ENCODE measurements around the gene SORD. TPM values are rescaled to one million over a fixed set of nuclear protein-coding genes. Genes with fewer than 3 reads are reported as not detected.
"Not testable (repeated sequence)": the region's sequence is repeated elsewhere in the genome, so short reads cannot be mapped to it uniquely, and the experiment has no call there.

SORD gene
- polyA plus RNA-seq, 12 donors: 5.3 to 20.1 (median 6.5) TPM; not detected in 1

DNA sequence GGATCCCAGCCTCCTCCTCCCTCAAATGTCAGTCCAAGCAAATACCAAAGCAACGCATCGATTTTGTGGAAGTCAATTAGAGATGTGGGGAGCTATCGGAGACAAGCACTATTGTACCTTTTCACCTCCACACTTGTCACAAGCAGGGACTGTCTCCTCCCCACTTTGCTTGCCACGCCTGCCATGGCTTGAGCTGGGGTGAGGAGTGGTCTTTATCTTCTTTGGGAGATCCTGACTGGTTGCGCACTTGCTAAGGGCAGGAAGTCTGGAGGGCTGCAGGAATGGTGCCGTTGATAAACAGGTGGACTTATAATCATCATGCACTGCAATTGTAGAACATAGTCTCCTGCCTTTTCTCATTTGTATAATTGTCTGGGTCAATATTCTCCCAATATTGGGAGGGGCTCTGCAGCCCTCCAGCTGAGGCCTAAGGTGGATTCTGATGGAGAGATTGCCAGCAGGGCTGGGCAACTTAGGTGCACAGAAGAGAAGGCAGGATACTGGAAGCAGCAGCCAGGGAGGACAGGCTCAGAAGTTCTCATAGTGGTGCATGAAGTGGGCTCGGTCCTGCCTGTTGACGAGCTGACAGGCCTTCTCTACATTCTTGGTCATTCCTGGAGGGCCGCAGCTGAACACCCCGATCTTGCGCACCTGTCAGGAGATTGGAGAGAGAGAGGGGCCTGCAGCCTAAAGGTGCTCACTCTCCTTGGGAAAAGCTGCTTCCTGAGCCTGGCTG is 70.8 kb downstream of the SORD start:
- DNase-seq: no peak

DNA sequence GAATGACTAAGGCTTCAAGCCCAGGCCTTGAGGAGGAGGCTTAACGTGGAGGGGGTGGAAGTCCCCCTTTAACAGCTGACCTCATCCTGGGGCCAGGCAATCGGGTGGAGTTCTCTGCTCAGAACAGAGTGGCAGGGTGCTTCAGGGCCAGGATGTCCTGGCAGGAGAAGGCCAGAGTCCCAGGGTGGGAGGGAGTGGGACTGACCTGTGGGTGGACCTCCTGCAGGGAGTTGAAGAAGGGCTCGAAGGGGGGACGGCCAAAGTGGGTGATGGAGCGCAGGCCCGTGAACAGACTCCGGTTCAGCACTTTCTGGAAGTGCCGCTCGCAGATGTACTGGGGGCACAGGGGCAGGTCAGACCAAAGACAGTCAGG is 71.3 kb downstream of the SORD start:
- DNase-seq: no peak

DNA sequence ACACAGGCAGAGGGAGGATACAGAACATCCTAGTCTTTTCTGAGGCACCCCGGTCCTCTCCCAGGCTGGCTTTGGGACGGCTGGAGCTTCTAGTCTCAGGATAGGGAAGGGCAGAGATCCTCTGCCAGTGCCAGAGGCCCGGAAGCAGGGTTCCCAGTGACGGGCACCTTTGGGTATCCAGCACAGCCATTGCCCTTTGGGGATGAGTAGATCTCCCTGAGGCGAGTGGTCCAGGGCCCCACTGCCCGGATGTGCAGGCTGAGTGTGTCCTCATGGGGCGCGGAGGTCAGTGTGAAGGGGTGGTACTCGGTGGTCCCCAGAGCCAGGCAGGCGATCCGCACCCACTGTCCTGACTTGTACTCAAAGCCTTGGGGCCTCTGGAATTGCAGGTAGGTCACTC is 72.7 kb downstream of the SORD start:
- no peak for DNase-seq

DNA sequence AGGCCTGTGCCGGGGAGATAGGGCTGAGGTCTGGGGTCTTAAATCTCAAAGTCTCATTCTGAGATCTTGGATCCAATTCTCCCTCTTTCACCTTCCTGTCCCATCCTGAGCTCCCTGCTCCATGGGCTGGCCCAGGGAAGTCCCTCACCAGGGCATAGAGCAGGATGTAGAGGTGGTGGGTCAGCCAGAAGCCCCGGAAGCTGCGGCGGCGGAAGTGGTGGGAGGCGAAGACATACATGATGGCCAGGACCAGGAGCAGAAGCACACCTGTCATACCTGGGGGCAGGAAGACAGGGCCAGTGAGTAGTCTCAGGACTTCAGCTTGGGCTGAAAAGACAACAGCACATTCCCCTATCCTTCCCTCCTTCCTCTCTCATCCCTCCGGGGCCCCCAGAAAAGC is 74.5 kb downstream of the SORD start:
- no peak for DNase-seq

DNA sequence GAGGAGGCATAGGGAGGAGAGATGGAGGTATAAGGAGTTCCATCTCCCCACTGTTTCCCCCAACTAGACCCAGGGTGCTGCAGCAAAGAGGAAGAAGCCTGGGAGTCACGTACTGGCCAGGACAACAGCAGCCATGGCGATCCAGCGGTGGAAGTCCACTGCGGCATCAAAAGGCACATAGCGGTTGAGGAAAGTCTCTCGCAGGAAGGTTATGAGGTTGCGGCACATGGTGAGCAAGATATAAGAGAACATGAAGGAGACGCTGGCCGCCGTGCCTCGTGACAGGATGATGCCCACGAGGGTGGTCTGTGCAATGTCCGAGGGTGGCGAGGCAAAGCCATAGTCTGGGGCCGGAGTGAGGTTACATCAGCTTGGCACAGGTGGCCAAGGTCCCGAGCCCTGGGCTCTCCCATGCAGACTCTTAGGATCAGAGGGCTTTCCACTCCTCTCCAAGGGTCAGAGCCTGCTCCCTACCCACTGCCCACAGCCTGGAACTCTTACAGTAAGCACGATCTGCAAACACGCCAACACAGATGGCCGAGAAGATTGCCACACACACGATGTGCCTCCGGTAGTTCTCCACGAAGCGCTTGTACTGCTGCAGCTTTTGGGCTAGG is 76.7 kb downstream of the SORD start:
- DNase-seq: no peak

DNA sequence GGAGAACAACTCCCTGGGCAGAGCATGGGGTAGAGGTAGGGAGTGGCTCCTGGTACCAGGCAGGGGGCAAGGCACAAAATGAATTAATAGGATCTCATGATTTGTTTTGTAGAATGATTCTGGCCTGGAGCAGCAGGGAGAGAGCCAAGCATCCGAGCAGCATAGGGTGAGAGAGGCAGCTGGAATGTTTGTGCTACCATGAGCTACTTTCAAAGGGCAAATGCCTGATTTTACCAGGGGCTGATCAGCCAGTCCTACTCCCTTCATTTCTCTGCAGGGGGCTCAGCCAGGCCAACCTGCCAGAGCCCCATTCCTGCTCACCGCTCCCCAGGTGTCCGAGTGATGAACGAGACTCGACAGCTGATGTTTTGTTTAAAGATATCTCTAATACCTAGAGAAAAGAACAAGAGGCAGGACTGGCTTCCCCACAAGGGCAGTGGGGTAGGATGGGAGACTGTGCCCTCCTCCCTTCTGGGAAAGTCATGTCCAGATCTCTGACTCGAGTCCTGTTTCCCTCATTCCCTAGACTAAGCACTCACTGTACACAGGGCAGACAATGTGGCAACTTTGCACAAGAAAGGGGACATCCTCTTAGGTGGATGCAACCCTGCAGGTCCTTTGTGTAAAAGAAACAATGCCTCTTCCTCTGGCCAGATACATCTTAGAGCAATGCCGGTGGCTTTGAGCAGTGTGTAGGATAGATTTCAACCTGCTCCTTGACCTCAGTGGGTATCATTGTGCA is 78.1 kb downstream of the SORD start:
- DNase-seq: no peak

DNA sequence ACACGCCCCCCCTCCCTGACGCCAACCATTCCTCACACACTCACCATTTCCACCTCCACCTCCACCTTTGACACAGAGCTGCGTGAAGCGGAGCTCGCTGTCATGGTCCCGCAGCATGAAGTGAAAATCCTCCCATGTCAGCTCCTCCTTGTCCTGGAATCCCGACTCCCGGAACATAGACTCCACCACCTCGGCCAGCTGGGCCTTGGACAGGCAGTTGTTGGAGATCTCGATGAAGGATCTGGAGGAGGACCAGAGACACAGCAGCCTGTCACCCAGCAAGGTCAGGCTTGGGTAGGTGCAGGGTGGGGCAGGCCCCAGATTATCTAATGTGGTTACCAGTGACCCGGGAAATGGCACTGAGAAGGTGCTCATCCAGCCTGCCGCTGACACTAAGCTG is 78.8 kb downstream of the SORD start:
- no peak for DNase-seq

DNA sequence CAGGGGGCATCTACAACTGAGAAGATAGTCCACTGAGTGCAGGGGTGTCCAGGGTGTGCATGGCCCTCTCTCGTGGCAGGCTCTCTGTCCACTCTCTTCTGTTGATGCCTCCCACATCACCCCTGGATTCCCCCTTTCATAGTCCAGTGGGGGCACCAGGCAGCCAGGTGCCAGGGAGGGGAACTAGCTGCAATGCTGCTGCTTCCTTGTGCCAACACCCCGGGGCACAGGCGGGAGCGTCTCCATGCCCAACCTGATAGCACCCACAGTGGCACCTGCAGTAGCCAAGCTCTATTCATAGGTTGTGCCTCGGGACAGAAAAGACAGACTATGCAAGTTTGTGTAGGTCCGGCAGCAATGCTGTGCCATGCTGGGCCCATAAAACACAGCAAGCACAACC is 79.2 kb downstream of the SORD start:
- no peak for DNase-seq

DNA sequence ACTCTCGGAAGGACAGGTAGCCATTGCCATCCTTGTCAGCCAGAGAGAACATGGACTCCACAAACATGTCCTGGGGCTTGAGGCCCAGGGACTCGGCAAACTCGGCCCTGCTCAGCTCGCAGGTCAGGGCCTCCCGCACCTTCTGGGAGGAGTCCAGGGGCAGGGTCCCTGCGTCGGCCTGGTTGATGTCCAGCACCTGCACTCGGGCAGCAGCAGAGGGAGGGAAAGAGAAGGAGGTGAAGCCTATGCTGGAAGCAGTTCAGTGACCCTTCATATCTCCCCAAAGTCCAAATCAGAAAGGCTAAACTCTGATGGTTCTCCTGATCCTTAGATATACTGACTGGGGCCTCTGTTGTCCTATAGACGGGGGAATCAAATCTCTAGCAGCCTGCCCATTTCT is 81.2 kb downstream of the SORD start:
- not testable (repeated sequence) for DNase-seq

DNA sequence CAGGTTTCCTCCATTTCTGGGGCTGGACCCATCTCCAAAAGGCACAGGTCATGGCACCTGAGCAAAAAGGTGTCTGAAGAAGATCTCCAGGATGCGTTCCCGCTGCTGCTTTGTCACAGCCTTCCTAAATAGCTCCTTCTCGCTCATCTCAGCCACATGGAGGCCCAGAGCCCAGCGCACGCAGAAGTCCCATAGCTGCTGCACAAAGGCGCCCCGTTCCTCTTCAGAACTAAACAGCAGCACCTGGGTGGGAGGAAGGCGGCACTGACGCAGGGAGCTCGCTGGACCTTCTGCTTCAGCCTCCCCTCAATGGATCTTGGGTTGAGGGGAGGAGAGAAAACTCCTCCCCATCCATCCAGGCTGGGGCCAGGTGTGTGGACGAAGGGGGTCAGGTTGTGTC is 82.6 kb downstream of the SORD start:
- DNase-seq: no peak

DNA sequence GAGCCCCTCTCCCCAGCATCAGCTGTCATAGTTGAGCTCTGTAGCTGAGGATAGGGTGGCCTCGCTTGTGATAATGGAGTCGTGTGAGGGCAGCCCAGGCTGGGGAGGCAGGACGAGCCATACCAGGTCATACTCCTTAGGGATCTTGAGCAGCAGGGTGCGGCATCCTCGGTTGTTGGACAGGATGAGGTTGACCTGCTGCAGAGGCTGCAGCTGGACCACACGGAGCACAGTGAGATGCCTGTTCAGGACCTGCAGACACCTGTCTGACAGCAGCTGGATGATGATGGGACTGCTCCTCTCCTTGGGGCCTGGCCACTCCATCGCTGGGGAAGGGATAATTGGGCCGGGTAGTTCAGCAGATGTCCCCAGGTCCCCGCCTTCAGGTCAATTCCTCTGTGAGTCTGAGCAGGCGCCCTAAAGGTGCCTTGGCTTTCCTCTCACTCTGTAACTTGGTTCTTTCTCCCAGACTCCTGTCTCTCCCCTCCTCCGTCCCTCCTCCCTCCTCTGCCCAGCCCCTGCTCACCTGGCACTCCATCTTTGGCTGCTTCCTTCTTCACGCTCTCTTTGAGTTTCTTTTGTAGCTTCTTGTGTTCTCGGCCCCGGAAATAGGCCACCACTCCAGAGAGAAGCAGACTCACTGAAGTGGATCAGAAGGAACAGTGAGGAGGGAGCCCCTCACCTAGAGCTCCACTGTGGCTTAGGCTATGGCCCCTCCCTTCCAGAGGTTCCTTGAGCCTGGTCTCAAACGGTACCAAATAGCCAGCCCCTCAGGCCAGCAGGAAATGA is 83.2 kb downstream of the SORD start:
- no peak for DNase-seq

DNA sequence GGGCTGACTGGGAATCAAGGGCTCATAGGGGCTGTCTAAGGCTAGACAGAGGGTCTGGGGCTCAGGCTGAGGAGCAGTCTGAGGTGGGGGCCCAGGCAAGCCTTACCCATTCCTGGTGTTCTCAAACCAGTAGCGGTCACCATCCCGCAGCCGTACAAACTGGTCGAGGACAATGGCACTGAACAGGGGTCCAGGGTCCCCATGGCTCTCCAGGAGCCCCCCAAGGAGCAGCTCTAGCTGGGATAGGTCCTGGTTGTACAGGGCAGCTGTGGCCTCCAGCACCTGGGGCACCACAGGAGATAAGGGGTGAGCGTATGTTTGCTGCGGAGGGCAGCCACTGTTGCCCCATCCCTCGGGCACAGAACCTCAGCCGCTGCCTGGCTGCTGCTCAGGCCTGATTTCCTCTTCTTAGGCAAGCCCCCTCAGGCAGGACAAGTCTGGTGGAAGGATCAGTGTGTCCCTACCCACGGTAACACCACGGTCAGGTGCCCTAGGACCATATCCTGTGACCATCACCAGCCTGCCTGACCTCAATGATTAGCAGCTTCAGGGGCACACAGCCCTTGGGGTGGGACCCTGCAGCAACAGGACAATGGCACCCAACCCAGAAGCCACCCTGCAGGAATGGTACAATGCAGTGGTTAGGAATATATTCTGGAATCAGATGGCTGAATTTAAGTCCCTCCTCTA is 85.1 kb downstream of the SORD start:
- DNase-seq: no peak

DNA sequence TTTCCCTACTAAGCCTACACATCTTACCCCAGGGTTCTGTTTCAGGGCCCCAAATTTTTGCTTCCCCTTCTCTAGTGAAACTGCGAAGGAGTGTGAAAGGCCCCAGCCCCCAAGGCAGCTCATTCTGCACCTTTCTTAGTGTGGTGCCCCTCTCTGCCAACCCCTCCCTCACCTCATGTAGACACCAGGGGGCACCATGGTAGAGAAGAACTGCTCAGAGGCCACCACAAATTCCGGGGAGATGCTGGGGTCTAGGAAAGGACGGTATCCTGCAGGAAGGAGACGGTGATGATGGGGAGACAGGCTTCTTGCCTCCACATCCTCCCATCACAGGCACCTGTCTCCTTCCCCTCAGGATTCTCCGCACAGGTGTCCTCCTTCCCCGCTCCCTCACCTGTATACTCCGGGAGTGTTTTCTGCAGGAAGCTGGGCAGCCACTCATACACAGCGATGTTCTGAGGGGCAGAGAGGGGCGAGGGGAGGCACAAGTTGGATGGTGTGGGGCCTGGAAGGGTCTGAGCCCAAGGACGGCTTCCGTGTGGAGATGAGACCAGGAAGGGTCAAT is 87.3 kb downstream of the SORD start:
- DNase-seq: no peak

DNA sequence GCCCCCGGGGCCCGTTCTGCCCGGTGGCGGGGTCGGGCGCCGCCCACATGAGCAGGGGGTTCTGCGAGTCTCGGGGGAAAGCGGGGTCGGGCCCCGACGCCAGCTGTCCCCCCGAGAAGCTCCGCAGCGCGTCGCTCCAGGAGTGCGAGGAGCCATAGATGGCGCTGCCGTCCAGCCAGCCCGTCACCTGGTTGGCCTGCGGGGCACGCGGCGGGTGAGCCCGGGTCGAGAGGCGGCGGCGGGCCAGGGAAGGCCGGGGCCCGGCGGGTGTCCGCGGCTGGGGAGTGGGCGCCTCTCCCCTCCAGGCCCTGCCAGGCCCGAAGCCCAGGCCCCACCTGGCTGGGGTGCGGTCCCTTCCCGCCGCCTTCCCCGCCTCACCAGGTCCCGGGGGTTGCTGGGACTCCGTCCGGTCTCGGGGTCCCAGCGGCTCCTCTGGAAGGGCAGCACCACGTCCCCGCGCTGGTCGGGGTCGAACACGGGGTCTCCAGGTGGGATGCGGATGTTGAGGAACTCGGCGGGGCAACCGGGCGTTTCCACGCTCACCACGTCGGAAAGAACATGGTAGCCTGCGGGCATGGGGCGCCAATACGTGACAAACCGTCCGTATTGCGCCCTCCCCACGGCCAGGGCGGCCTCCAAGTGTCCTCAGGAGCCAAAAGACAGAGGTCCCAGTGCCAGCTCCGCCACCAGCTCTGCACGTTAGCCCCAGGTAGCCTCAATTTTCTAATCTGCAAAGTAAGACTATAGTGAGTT is 88.6 kb downstream of the SORD start:
- no peak for DNase-seq

DNA sequence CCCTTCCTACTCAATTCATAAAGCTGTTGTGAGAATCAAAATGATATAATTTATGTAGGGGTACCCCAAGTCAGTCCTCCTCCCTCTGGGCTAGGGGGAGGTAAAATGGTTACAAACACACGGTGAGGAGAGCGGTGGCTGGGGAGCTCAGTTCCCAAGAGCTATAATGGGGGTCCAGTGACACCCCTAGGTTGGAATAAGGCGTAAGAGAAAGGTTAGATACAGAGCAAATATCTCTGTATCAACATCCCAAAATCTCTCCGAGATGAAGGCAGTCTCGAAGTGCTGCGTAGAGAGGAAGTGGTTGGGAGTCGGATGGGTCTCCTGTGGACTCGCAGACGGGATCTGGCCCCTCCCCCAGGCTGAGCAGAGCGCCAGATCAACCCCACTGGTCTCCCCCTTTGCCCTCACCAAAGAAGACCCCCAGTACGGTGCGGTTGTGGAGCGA is 89.2 kb downstream of the SORD start:
- no peak for DNase-seq

DNA sequence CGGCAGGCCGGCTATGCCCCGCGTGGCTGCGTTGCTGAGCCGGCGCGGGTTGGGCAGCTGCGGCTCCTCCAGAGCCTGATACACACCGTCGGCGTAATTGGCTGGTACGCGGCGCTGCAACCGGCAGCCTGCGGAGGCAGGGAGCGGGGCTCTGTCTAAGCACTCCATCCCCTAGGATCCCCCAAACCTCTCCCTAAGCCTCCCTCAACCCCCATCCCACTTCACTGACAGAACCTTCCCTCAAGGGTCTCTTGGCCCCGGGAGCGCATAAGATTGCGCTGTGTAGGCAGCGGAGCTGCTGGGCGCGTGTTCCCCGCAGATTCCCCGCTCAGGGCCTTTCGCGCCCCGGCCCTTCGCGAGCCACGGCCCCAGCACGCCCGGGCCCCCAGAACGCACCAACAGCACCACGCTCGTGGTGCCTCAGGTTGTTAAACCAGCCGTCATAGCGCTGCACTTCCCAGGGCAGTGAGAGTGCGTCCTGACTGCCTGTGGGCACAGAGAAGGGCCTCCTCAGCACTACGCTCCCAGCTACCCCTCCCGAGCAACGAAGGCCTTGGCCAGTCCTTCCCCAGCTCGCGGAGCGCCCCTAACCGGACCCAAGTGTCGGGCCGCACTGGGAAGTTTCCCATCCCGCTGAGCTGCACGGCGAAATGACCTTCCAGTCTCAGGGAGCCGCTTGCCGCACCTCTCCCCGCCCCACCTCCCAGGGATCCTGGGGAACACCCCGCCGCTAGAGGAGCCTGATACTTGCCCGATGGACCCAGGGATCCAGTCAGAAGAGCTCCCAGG is 89.8 kb downstream of the SORD start:
- DNase-seq: no peak

DNA sequence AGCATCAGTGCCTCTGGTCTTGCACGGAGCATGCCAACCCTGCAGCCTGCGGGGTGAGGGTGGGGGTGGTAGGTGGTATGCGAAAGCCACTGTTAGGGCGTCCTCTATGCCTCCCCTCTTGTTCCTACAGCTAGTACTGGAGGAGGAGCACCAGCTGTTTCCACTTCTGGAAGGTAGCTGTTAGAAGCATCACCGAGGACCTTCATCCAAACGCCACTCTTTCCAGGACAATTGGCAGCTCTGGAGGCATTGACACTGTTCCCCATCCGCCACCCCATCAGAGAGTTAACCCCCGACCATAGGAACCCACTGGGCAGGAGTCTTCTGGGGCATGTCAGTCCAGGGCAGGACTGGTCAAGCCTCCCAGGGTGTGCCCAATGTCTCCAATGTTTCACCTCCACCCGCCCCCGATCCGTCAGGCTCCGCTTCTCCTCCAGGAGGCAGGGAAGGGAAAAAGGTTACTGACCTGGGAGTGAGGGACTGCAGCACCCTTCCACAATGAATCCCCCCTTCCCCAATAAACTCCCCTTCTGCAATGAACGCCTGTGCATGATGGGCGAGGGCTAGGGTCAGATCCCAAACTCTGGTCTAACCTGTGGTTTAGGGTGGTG is 90.5 kb downstream of the SORD start:
- no peak for DNase-seq

DNA sequence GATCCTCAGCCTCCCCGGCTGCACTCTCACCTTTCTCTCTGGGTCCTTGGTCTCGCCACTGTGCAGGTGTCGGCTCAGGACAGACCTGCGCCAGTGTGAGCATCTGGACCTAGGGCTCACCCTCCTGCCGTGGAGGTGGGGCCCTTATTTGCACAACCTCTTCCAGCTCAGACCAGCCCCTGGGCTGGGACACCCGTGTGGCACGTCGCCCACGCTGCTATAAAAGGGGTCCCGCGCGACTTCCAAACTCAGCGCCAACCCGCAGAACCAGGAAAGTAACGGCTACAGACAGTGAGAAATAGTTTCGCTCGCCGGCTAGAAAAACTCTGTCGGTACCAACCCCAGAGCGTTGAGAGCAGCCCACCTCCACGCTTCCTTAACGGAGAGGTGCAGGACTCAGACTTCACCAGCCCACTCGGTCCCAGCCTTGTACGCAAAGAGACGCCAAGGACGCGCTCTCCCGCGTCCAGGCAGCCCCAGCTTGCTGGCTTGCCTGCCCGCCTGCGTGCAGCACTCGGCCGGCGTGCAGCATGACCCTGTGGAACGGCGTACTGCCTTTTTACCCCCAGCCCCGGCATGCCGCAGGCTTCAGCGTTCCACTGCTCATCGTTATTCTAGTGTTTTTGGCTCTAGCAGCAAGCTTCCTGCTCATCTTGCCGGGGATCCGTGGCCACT is 91.2 kb downstream of the SORD start, which contains the start of the genes DUOX2 and DUOXA2:
DUOX2 (minus strand) TSS at position 97 of the 675 bp plus-strand sequence. CDS start 761 bp downstream, outside the sequence.
DUOXA2 (plus strand) TSS at position 251 of the 675 bp plus-strand sequence; CDS start at position 531, 280 bp downstream.
- no peak for DNase-seq
